GM12874 (cell line): ENCODE measurements around the gene PIEZO1.

Experiments
- CTCF ChIP-seq: IDR thresholded peaks from 2 replicates; pipeline ENCODE4 v1.5.1; 2011; ENCODE audit warnings: low read depth, mild to moderate bottlenecking, control low read depth, low read length, moderate library complexity; ENCODE audit not compliant: insufficient read depth

The PIEZO1 gene

GRCh38 chr16:88733630-88734360, 51.2 kb downstream of the PIEZO1 start:
- TF ChIP-seq CTCF, result no peak

- TF ChIP-seq CTCF, result no peak
Measured at GRCh38 chr16:88732961-88733294, 52.1 kb downstream of the PIEZO1 start.

- TF ChIP-seq CTCF, result no peak
Measured at GRCh38 chr16:88732172-88732960, 52.7 kb downstream of the PIEZO1 start.

GRCh38 chr16:88731699-88732098, 53.3 kb downstream of the PIEZO1 start:
- TF ChIP-seq CTCF, result no peak

GRCh38 chr16:88730632-88731607, 54.1 kb downstream of the PIEZO1 start:
- no peak for TF ChIP-seq CTCF

- no peak for TF ChIP-seq CTCF
Measured at GRCh38 chr16:88727871-88728270, 57.1 kb downstream of the PIEZO1 start.

- TF ChIP-seq CTCF, result no peak
Measured at GRCh38 chr16:88726981-88727380, 58.0 kb downstream of the PIEZO1 start.
